DMS114 treated with DMSO at 0.1 percent for 48 hours (cell line): ENCODE data around the gene CENPP.
"Not testable (repeated sequence)": the region's sequence is repeated elsewhere in the genome, so short reads cannot be mapped to it uniquely, and the experiment has no call there.

Source experiments
- DNase-seq: peaks from one replicate; lab custom pipeline; 2025; ENCODE audit not compliant: unreplicated experiment; lab: John Stamatoyannopoulos, UW

The CENPP gene

DNA sequence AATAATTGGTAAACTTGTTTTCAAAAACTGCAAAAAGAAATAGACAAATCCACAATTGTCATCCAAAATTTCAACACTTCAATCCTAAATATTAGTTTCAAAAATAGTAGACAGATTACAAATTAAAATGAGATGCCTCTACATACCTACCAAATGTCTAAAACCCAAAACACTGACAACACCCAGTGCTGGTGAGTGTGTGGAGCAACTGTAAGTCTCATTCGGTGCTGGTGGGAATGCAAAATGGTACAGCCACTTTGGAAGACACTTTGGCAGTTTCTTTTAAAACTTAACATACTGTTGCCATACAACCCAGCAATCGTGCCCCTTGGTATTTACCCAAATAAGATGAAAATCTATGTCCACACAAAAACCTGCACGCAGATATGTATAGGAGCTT, 203.4 kb downstream of the CENPP start:
- DNase-seq: no peak

DNA sequence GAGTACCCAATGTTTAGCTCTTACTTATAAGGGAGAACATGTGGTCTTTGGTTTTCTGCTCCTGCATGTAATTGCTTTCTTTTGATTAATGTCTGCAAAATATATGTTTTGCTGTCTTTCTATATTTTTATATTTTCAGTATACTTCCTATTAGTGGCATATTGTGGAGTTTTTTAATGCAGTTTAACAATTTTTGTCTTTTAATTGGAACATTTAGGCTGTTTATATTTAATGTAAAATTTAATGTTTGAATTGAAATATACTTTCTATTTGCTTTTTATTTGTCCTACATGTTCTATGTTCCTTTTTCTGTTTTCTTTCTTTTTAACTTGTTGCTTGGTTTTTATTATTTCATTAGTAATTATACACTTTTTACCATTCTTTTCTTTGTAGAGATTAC, 205.1 kb downstream of the CENPP start:
- DNase-seq: no peak

DNA sequence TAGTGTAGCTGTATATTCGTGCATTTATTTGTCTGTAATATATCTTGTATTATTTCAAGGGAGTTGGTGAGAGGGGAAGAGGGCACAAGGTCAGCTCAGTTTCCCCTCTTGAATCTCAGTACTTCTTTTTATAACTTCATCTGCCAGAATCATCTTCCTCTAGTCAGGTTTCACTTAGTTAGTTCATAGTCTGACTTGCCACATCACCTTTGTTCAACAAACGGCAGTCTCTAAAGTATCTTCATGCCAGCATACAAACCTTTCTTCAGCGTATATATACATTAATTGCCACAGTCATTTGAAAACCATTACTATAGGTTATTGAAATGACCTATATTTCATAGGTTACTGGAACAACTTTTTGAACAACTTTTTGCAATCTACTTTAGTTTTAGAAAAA, 208.5 kb downstream of the CENPP start:
- DNase-seq: no peak

DNA sequence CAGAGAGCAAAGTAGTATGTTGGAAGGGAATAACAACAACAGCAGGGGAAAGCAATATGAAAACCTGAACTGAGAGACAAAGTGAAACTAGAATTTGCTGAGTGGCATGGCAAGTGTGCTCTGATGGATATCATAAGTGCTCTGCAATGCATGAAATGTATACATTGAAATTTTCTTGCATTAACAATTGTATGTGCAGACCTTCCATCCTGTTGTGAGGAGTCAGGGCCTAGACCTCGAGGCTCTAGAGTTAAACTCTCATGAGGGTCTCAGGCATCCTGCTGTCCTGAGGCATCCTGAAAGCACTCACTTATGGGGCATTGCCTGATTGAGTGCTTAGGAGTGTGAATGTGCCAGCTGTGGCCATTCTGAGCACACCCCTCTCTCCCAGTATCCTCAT, 208.9 kb downstream of the CENPP start:
- DNase-seq: no peak

DNA sequence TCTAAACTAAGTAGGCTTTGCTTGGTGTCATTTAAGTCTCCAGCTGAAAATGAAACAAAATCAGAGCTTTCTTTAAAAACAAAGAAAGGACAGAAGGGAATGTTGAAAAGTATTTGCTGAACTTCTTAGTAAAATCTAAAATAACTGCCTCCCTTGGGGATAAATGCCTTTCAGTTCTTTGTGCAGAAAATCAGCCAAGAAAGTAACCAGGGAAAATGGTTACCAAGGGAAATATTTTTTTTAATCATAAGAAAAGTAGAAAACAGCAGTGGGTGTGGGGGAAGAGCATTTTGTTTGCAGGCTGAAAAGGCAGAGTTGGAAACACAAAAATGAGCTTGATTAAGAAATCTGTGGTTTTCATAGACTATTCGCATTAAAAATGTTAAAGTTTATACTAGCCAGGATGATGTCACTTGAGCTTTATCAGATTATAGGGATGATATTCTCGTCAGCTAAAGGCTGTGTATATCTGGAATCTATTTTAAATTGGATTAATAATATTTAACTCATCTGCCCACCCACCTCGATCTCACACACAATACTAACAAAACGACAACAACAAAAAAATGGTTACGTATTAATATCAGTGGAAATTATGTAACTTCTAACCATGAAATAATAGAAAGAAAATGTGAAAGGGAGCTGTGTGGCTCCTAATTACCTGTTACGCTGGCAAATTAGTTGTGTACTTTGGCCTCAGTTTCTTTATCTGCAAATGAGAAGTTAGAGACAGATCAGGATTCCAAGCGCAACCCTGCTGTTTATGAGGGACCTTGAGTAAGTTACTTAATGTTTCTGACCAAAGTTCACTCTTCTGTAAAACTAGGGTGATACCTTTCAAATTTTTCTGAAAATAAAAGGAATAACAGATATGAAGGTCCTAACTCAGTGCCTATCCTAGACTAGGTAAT, 210.4 kb downstream of the CENPP start, which contains the start of gene ECM2:
TSS of gene ECM2 (minus strand) at position 51 of the 911 bp plus-strand sequence. CDS start 13,124 bp downstream, outside the sequence.
- DNase-seq: no peak

DNA sequence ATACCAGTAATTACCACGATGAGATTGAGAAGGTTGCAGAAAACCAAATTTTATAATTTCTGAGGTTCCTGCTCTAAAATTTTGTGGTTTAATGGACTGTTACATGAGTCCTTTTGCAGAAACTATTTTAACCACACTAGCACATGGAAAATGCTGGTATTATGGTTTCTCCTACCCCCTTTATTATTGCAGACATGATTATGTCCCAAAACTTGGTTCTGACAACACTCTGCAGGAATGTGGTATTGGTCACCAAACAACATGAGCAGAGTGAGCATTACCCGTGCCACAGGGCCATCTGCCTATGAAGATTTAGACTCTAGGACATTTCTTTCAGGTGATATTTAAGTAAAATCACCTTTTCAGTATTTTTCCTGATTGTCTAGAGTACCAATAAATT, 212.8 kb downstream of the CENPP start:
- DNase-seq: no peak

DNA sequence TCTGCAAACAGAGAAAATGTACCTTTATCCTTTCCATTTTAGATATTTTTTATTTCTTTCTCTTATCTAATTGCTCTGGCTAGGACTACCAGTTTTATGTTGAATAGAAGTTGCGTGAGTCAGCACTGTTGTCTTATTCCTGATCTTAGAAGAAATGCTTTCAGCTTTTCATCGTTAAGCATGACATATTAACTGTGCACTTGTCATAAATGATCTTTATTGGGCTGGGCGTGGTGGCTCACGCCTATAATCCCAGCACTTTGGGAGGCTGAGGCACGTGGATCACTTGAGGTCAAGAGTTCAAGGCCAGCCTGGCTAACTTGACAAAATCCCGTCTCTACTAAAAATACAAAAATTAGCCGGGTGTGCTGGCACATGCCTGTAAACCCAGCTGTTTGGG, 218.2 kb downstream of the CENPP start:
- DNase-seq: no peak

DNA sequence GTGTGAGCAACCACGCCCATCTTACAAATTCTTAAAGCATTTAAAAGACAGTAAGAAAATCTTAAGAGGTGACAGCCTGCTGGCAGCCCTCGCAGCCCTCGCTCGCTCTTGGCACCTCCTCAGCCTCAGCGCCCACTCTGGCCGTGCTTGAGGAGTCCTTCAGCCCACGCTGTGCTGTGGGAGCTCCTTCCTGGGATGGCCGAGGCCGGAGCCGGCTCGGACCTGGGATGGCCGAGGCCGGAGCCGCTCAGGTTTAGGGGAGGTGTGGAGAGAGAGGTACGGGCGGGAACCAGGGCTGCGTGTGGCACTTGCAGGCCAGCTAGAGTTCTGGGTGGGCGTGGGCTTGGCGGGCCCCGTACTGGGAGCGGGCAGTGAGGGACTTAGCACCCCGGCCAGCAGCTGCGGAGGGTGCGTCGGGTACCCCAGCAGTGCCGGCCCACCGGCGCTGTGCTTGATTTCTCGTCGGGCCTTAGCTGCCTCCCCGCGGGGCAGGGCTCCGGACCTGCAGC, 219.3 kb downstream of the CENPP start:
- DNase-seq: no peak

DNA sequence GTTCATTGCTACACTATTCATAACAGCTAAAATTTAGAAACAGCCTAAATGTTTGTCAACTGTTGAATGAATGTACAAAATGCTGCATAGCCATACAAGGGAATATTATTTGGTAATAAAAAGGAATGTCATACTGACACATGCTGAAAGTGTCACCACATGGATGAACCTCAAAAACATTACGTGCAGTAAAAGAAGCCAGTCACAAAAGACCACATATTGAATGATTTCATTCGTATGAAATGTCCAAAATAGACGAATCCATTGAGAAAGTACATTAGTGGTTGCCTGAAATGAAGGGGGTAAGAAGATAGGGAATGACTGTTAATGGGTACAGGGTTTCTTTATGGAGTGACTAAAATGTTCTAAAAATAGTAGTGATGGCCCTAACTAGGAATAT, 221.6 kb downstream of the CENPP start:
- no peak for DNase-seq

DNA sequence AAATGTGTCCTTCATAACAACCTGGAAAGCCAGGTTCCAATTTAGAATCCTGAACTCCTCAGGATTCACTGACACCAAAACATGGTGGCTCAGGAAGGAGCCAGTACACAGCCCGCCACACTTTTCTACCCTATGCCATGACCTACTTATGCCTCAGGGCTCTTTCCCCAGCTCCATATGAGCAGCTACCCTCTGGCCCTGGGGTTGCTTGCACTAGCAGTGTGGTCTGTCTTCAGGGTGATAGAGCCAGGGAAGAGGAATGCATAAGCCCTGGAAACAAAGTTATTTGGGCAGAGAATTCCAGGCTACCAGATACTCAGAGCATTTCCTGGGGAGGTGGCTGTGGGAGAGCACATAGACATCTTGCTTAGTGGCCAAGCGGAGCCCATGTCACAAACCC, 225.0 kb downstream of the CENPP start:
- DNase-seq: no peak

DNA sequence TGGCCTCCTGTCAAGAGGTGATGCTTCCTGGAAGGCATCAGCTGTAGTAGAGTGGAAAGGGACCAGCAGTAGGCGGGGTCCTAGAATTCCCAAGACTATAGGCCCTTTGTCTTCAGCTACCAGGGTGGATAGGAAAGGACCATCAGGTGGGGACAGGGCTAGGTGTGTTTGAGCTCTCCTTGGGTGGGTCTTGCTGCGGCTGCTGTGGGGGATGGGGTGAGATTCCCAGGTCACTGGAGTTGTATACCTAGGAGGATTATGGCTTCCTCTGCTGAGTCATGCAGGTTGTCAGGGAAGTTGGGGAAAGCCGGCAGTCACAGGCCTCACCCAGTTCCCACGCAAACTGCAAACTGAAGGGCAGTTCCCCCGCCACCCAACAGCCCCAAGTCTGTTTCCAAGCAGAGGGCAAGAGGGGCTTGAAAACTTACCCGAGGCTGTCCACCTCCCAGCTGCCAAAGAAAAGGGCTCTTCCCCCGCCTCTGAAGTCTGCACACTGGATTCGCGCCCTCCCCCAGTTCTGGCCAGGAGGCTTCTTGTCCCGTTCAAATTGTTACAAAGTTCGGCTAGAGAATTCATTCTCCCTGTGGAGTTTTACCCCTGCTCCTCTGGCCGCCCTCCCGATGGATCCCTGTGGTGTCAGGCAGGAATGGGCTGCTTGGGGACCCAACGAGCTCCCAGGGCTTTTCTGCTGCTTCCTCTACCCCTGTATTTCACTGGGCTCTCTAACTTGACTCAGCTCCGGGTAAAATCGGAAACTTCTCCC, 233.0 kb downstream of the CENPP start:
- no peak for DNase-seq

DNA sequence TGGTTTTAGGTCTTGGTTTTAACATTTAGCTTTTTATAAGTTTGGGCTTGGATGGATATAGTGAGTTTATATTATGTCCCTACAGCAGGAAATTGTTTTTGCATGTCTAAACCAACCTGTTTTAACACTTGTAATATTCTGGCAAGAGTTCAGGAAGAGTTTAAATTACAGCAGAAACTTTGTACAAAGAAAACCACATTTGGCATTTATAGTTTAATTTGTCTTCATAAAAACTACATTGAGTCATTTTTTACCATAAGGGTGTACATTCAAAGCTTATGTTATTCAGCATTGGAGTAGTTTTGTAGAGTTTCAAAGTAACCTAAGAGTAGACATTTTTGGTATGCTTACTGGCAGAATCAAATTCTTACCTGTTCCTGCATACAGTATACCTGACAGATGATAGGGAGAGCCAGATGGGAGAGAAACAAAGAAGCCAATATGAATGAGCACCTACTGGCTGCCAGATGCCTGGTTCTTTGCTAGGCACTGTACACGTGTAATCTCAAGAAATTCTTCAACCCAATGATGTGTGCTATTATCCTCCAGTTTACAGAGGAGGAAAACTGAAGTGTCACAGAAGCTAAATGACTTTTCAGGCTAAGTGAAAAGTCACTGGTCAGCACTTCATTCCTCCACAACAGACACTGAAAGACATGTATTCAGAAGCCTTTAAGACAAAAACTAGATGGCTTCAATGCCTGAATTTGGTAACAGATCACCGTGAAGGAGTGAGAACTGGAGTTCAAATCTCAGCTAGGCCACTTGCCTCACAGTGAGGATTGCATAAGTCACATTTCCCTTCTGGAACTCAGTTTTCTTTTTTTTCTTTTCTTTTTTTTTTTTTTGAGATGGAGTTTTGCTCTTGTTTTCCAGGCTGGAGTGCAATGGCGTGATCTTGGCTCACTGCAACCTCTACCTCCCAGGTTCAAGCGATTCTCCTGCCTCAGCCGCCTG, 235.9 kb downstream of the CENPP start:
- DNase-seq: no peak

DNA sequence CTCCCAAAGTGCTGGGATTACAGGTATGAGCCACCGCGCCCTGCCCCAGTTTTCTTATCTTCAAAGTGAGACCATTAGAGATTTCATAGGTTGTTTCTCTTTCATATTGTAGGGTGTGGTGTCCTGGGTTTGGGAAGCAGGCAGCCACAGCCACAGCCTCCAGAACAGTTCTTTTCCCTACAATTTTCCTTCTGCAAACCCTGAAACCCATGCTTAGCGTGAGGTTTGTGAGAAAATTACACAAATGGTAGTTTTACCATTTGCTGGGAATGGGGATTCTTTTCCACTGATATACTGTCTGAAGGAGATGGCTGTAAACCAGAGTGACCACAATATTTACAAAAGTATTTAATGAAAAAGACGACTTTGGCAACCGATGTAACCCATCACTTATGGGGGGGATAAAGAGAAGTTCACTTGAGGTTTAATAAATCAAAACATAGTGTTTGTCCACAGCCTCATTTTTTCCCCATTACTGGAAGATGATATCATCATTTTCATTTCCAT, 236.8 kb downstream of the CENPP start:
- no peak for DNase-seq

DNA sequence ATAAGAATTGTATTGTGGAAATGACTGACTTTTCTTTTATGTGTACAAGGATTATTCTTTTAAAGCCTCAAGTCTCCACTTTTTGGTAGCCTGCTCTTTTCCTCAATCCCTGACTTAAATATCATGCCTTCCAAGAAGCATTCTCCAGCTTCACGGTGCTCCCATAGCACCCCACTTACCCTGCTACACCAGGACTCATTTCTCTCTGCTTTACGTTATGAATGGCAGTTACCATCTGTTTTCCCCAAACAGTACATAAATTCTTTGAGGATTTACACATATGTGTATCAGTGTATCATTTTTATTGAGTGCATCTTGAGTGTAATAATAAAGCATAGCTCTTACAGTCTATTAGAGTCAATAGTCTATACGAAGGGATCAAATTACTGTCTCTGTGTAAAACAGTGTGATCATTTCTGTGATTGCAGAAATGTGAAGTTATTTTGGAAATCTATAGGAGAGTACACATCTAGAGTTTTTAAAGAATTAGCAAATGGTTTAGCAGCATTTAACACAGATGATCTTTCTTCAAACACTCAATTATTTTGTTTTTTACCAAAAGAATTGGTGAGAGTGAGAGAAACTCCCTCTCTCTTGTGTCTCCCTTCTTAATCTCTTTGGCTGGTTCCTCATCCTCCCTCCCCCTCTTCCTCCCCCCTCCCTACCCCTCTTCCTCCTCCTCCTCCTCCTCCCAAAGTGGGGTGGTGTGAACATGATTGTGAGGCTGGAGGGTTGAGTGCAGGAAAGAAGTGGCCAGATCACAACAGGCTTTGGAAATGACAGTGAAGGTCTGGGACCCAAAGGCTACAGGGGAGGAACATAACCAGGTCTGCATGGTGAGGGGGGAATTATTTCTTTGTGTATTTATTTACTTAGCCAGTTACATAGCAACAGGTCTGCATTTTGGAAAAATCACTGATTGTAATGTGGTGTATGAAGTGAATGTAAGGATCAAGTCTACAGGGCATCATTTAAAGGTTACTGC, 237.7 kb downstream of the CENPP start:
- DNase-seq: no peak

DNA sequence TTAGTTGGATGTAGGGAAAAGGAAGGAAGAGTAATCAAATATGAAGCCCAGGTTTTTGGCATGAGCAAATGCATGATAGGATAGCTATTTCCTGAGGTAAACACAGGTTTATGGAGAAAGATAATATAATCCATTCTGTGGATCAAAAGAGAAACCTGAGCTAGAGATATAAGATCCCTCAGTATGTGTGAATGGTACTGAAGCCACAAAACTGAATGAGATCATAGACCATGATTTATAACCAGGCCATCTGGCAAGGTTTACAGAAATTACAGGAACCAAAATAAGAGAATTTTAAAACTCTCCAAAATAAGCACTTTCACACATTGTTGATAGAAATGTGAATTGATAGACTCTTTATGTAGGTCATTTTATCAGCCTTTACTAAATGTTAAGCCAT, 238.8 kb downstream of the CENPP start:
- no peak for DNase-seq

DNA sequence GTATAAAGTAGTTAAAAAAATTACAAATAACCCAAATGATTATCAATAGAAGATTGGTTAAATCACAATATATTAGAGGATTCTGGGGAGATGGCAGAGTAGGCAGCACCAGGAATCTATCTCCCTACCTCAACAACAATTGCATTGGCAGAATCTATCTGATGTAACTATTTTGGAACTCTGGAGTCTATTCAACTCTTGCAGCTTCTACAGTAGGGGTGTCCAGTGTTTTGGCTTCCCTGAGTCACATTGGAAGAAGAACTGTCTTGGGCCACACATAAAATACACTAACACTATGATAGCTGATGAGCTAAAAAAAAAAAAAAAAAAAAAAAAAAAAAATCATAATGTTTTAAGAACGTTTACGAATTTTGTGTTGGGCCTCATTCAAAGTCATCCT, 239.2 kb downstream of the CENPP start:
- no peak for DNase-seq

DNA sequence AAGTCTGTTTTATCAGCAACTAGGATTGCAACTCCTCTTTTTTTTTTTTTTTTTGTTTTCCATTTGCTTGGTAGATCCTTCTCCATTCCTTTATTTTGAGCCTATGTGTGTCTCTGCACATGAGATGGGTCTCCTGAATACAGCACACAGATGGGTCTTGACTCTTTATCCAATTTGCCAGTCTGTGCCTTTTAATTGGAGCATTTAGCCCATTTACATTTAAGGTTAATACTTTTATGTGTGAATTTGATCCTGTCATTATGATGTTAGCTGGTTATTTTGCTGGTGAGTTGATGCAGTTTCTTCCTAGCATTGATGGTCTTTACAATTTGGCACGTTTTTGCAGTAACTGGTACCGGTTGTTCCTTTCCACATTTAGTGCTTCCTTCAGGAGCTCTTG, 246.1 kb downstream of the CENPP start:
- not testable (repeated sequence) for DNase-seq

DNA sequence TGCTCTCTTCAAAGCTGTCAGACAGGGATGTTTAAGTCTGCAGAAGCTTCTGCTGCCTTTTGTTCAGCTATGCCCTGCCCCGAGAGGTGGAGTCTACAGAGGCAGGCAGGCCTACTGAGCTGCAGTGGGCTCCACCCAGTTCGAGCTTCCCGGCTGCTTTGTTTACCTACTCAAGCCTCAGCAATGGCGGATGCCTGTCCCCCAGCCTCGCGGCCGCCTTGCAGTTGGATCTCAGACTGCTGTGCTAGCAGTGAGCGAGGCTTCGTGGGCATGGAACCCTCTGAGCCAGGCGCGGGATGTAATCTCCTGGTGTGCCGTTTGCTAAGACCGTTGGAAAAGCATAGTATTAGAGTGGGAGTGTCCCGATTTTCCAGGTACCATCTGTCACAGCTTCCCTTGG, 247.9 kb downstream of the CENPP start:
- not testable (repeated sequence) for DNase-seq

DNA sequence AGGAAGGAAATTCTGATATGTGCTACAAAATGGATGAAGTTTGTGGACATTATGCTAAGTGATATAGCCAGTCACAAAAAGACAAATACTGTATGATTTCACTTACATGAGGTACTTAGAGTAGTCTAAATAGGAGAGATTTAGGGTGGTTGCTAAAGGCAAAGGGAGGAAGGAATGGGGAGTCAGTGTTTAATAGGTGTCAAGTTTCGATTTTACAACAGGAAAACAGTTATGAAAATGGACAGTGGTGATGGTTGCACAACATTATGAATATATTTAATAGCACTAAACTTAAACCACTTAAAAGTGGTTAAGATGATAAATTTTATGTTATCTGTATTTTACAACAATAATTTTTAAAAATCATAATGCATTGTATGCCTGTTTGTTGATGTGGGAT, 250.4 kb downstream of the CENPP start:
- DNase-seq: no peak
